Lung (tissue), 12 donors: ENCODE results near the gene OSBPL6. TPM values are rescaled to one million over a fixed set of nuclear protein-coding genes. Genes with fewer than 3 reads are reported as not detected.

ENCODE experiments used
- ATAC-seq: fragments of 200-7000 bp; cut with Tn5 transposase; one replicate; pipeline ENCODE4 v1.9.1; 2020; ENCODE audit warnings: moderate number of reproducible peaks; ENCODE audit not compliant: insufficient read depth, low FRiP score
- DNase-seq, 3 donors: peaks; one replicate each; pipeline ENCODE4 v3.0.0-alpha.2; 2013 to 2017
- H3K27ac ChIP-seq, 2 donors: one replicate each; pipeline ENCODE4 v1.5.1; 2013; ENCODE audit warnings: mild to moderate bottlenecking in 2 of 2, moderate library complexity in 2 of 2, control low read depth in 1 of 2, inconsistent platforms in 1 of 2, low read depth in 1 of 2, low read length in 1 of 2
- H3K27me3 ChIP-seq, 3 donors: one replicate each; pipeline ENCODE4 v1.5.1; 2013; ENCODE audit warnings: low read length in 2 of 3; ENCODE audit not compliant: control insufficient read depth in 3 of 3, insufficient read depth in 3 of 3
- H3K36me3 ChIP-seq, 4 donors: one replicate each; pipeline ENCODE4 v1.5.1; 2013; ENCODE audit warnings: low read length in 4 of 4, mild to moderate bottlenecking in 1 of 4, moderate library complexity in 1 of 4; ENCODE audit not compliant: control insufficient read depth in 4 of 4, insufficient read depth in 4 of 4
- H3K4me1 ChIP-seq, 5 donors: one replicate each; pipeline ENCODE4 v1.5.1; 2013; ENCODE audit warnings: low read length in 5 of 5, mild to moderate bottlenecking in 2 of 5, moderate library complexity in 1 of 5; ENCODE audit not compliant: control insufficient read depth in 5 of 5, insufficient read depth in 5 of 5
- H3K4me3 ChIP-seq: one replicate; pipeline ENCODE4 v1.5.1; 2013; ENCODE audit warnings: mild to moderate bottlenecking, control low read depth, moderate library complexity
- H3K9ac ChIP-seq, 2 donors: one replicate each; pipeline ENCODE4 v1.5.1; 2013; ENCODE audit warnings: low read length in 2 of 2, control low read depth in 1 of 2; ENCODE audit not compliant: insufficient read depth in 1 of 2
- H3K9me3 ChIP-seq, 4 donors: one replicate each; pipeline ENCODE4 v1.5.1; 2013; ENCODE audit warnings: low read length in 3 of 4, mild to moderate bottlenecking in 1 of 4, moderate library complexity in 1 of 4; ENCODE audit not compliant: control insufficient read depth in 4 of 4, insufficient read depth in 3 of 4
- CTCF ChIP-seq: IDR thresholded peaks from 2 replicates; pipeline ENCODE4 v1.5.1; 2012; ENCODE audit warnings: mild to moderate bottlenecking; ENCODE audit errors: control extremely low read depth, extremely low read depth
- WGBS, 2 donors: extraction: QIAGEN DNeasy Blood & Tissue Kit; methylation state at CpG; one replicate each; pipeline ENCODE4 v1.1.7; 2013; 5-methylcytosine and 5-hydroxymethylcytosine counted together
- polyA plus RNA-seq, 2 donors: library from polyadenylated mRNA; stranded (reverse); fragments of 200-250 nt; gene quantifications; one replicate each; pipeline ENCODE4 v1.2.1, GENCODE V29; 2013
- total RNA-seq, 2 donors: library from RNA; depleted of rRNA in 1 of 2; stranded (reverse); fragments of >200 nt in 1 of 2; gene quantifications; one replicate each; pipeline ENCODE4 v1.2.1, GENCODE V29; 2014 to 2021
- donor health status: control.
- donor health status: control.
- donor health status: Bipolar disorder and iron deficiency.
- donor health status: healthy.
- donor health status: DM: yes; HTN: yes; CAD: no.

The OSBPL6 gene
- total and polyA plus RNA-seq, 4 donors: 1.9 to 23.5 (median 7.8) TPM

GRCh38 chr2:178230396-178230795 is 36.1 kb downstream of the OSBPL6 start:
- ATAC-seq: no peak
- 54 to 81% methylated on average over 4 of the region's 4 CpGs for WGBS, 2 donors

GRCh38 chr2:178233428-178233827 is 39.1 kb downstream of the OSBPL6 start:
- Histone ChIP-seq H3K36me3 (no peaks in the 10 kb centered on the region), H3K9me3 (no peaks in the 10 kb centered on the region), H3K9ac (no peak overlapping the region), H3K4me3 (no peak overlapping the region), H3K4me1 (peaks cover 0 to 7% (median 0%) of the 10 kb centered on the region in 5 donors), H3K27me3 (no peaks in the 10 kb centered on the region), H3K27ac (no peak overlapping the region)
- ATAC-seq (no peak), DNase-seq (no peak)
- WGBS, 2 donors: 75 to 89% methylated on average over 3 of the region's 3 CpGs
- no peak for TF ChIP-seq CTCF

More at GRCh38 chr2:178230396-178230795, 36.1 kb downstream of the OSBPL6 start:
- no peak overlapping the region for H3K4me3 ChIP-seq
- DNase-seq: no peak
- H3K9ac ChIP-seq: no peak overlapping the region
- H3K36me3 ChIP-seq: no peaks in the 10 kb centered on the region
- no peaks in the 10 kb centered on the region for H3K9me3 ChIP-seq
- H3K27me3 ChIP-seq: no peaks in the 10 kb centered on the region
- no peak overlapping the region for H3K27ac ChIP-seq
- TF ChIP-seq CTCF: no peak
- H3K4me1 ChIP-seq: peaks cover 0 to 3% (median 0%) of the 10 kb centered on the region in 5 donors

- 87 to 100% methylated on average over 1 of the region's 1 CpG for WGBS, 2 donors
- no peak overlapping the region for H3K9ac ChIP-seq
- TF ChIP-seq CTCF: no peak
- ATAC-seq (no peak), DNase-seq (no peak)
- H3K27me3 ChIP-seq: no peaks in the 10 kb centered on the region
- H3K4me1 ChIP-seq: peaks cover 0 to 11% (median 0%) of the 10 kb centered on the region in 5 donors
- H3K27ac ChIP-seq: no peak overlapping the region
- H3K9me3 ChIP-seq: no peaks in the 10 kb centered on the region
- H3K36me3 ChIP-seq: no peaks in the 10 kb centered on the region
- no peak overlapping the region for H3K4me3 ChIP-seq
Observed at GRCh38 chr2:178234648-178235047, 40.3 kb downstream of the OSBPL6 start.

GRCh38 chr2:178237488-178238153 is 43.3 kb downstream of the OSBPL6 start:
- Histone ChIP-seq H3K27ac (no peak overlapping the region), H3K36me3 (no peaks in the 10 kb centered on the region), H3K9me3 (no peaks in the 10 kb centered on the region), H3K4me1 (peaks cover 0 to 11% (median 5%) of the 10 kb centered on the region in 5 donors), H3K27me3 (no peaks in the 10 kb centered on the region), H3K9ac (no peak overlapping the region), H3K4me3 (no peak overlapping the region)
- no peak for TF ChIP-seq CTCF
- DNase-seq (no peak), ATAC-seq (no peak)
- 90 to 98% methylated on average over 1 of the region's 1 CpG for WGBS, 2 donors
